A673 (cell line): ENCODE results near the gene CFAP73. TPM values are rescaled to one million over a fixed set of nuclear protein-coding genes. Genes with fewer than 3 reads are reported as not detected.

Experiments used
- BruUV-seq: library from RNA; stranded (reverse); fragments of 400-500 nt; replicated peaks from 2 replicates; lab custom pipeline; 2021; lab: Mats Ljungman, UMichigan
- CTCF ChIA-PET: fragments of 300-600 bp; sonication (Branson Sonifier 250); formaldehyde crosslinking; loops from one replicate; lab custom pipeline; 2022; ENCODE audit warnings: antibody characterized with exemption; lab: Charles Lee
- POLR2A ChIA-PET: fragments of 300-600 bp; sonication (Branson Sonifier 250); formaldehyde crosslinking; loops from one replicate; lab custom pipeline; 2022; ENCODE audit warnings: antibody characterized with exemption; ENCODE audit not compliant: low non-redundant PET; lab: Charles Lee
- DNase-seq: peaks from one replicate; pipeline ENCODE4 v3.0.0-alpha.2; 2015; ENCODE audit warnings: low spot score
- H3K27ac ChIP-seq: fragments of 200-600 bp; sonication (generic); 2 replicates; pipeline ENCODE4 v1.5.1; 2016; ENCODE audit warnings: mixed run types, low read depth, mild to moderate bottlenecking, mixed read lengths, antibody characterized with exemption, low read length; ENCODE audit not compliant: poor library complexity, severe bottlenecking
- H3K27me3 ChIP-seq: fragments of 200-600 bp; sonication (generic); replicated peaks from 2 replicates; pipeline ENCODE4 v1.6.1; 2017; ENCODE audit warnings: mixed run types, low read depth, mild to moderate bottlenecking, mixed read lengths, antibody characterized with exemption, low read length; ENCODE audit not compliant: insufficient read depth, poor library complexity
- H3K36me3 ChIP-seq: fragments of 200-600 bp; sonication (generic); 2 replicates; pipeline ENCODE4 v1.6.1; 2016; ENCODE audit warnings: mixed run types, mild to moderate bottlenecking, mixed read lengths, antibody characterized with exemption, low read length; ENCODE audit not compliant: insufficient read depth, poor library complexity, severe bottlenecking
- H3K4me1 ChIP-seq: fragments of 200-600 bp; sonication (generic); 2 replicates; pipeline ENCODE4 v1.6.1; 2017; ENCODE audit warnings: mixed run types, mild to moderate bottlenecking, mixed read lengths, antibody characterized with exemption, low read length; ENCODE audit not compliant: insufficient read depth, poor library complexity, severe bottlenecking
- H3K4me3 ChIP-seq: fragments of 200-600 bp; sonication (generic); 2 replicates; pipeline ENCODE4 v1.5.1; 2016; ENCODE audit warnings: low read depth, mixed run types, mild to moderate bottlenecking, mixed read lengths, low read length; ENCODE audit not compliant: poor library complexity, severe bottlenecking
- H3K9me3 ChIP-seq: fragments of 200-600 bp; sonication (generic); 2 replicates; pipeline ENCODE4 v1.6.1; 2016; ENCODE audit warnings: mixed run types, low read depth, mild to moderate bottlenecking, mixed read lengths, antibody characterized with exemption, low read length; ENCODE audit not compliant: poor library complexity, severe bottlenecking
- CTCF ChIP-seq: fragments of 300-800, 200-600 bp; sonication (generic); conservative IDR thresholded peaks from 2 replicates; pipeline ENCODE4 v1.5.1; 2017; ENCODE audit warnings: low read depth, mild to moderate bottlenecking, antibody characterized with exemption, low read length, moderate library complexity, mixed read lengths
- EZH2 ChIP-seq: fragments of 200-600 bp; sonication (generic); IDR thresholded peaks from 2 replicates; pipeline ENCODE4 v1.6.1; 2017; ENCODE audit warnings: borderline replicate concordance, low read depth, mild to moderate bottlenecking, mixed read lengths, antibody characterized with exemption, low read length; ENCODE audit not compliant: poor library complexity, severe bottlenecking
- intact Hi-C: fragments of 100-400 bp; cut with micrococcal nuclease; formaldehyde crosslinking; loops from one replicate; pipeline ENCODE4 v1.10.0; 2022; ENCODE audit not compliant: unreplicated experiment
- total RNA-seq: library from RNA; stranded (reverse); gene quantifications from 2 replicates; pipeline ENCODE4 v1.2.3, GENCODE V29; 2021

Gene CFAP73
- total RNA-seq, 1 experiment from 2014 or later, result not detected

GRCh38 chr12:113179023-113179422, 29.5 kb downstream of the CFAP73 start:
- POLR2A ChIA-PET, result no interaction called here
- DNase-seq, result no peak
- CTCF ChIA-PET, result interaction anchor here (0.6 kb wide), 1 partner anchor 1057 kb away, joined by 6 read pairs; no protein-coding TSS in a partner anchor
- intact Hi-C loops, result no loop called here
- H3K9me3 ChIP-seq, result no peaks in the 10 kb centered on the region
- BruUV-seq, result no TSS peak
- H3K36me3 ChIP-seq, result peaks cover 50% of the 10 kb centered on the region
- no peaks in the 10 kb centered on the region for H3K27me3 ChIP-seq
- no peak for TF ChIP-seq EZH2
- no peak for TF ChIP-seq CTCF
- H3K4me1 ChIP-seq, result no peaks in the 10 kb centered on the region
- no peak overlapping the region for H3K4me3 ChIP-seq
- H3K27ac ChIP-seq, result no peak overlapping the region

GRCh38 chr12:113180333-113180732, 30.8 kb downstream of the CFAP73 start:
- no peak overlapping the region for H3K4me3 ChIP-seq
- no peak for DNase-seq
- ChIA-PET POLR2A (no interaction called here), CTCF (no interaction called here)
- H3K9me3 ChIP-seq, result no peaks in the 10 kb centered on the region
- no peaks in the 10 kb centered on the region for H3K4me1 ChIP-seq
- TF ChIP-seq CTCF, result no peak
- BruUV-seq, result no TSS peak
- H3K36me3 ChIP-seq, result peaks cover 39% of the 10 kb centered on the region
- H3K27ac ChIP-seq, result no peak overlapping the region
- intact Hi-C loops, result no loop called here
- no peaks in the 10 kb centered on the region for H3K27me3 ChIP-seq

GRCh38 chr12:113181975-113182374, 32.5 kb downstream of the CFAP73 start:
- Histone ChIP-seq H3K4me1 (no peaks in the 10 kb centered on the region), H3K27me3 (no peaks in the 10 kb centered on the region), H3K9me3 (no peaks in the 10 kb centered on the region), H3K27ac (no peak overlapping the region), H3K4me3 (no peak overlapping the region), H3K36me3 (peaks cover 35% of the 10 kb centered on the region)
- ChIA-PET CTCF (interaction anchor here (0.6 kb wide), 1 partner anchor 280 kb away, joined by 4 read pairs; no protein-coding TSS in a partner anchor), POLR2A (no interaction called here)
- TF ChIP-seq CTCF (no peak), EZH2 (no peak)
- BruUV-seq, result TSS peak; percentile 10
- intact Hi-C loops, result no loop called here
- no peak for DNase-seq
